Sigmoid colon (tissue), 7 donors: ENCODE data around the gene GMPS. TPM values are rescaled to one million over a fixed set of nuclear protein-coding genes. Genes with fewer than 3 reads are reported as not detected.

Experiments used
- DNase-seq: peaks from one replicate; pipeline ENCODE4 v3.0.0-alpha.2; 2019
- H3K27ac ChIP-seq, 4 donors: fragments of 200-600 bp; sonication (generic); one replicate each; pipeline ENCODE4 v1.5.1; 2016 to 2019; ENCODE audit warnings: mild to moderate bottlenecking in 1 of 4
- H3K27me3 ChIP-seq, 3 donors: fragments of 200-600 bp; sonication (generic); one replicate each; pipeline ENCODE4 v1.5.1; 2019; ENCODE audit warnings: mild to moderate bottlenecking in 1 of 3
- H3K36me3 ChIP-seq, 4 donors: fragments of 200-600 bp; sonication (generic); one replicate each; pipeline ENCODE4 v1.5.1; 2016 to 2019
- H3K4me1 ChIP-seq, 4 donors: fragments of 200-600 bp; sonication (generic); one replicate each; pipeline ENCODE4 v1.5.1; 2017 to 2019
- H3K4me3 ChIP-seq, 4 donors: fragments of 200-600 bp; sonication (generic); one replicate each; pipeline ENCODE4 v1.5.1; 2017 to 2019; ENCODE audit warnings: mild to moderate bottlenecking in 2 of 4, moderate library complexity in 1 of 4
- H3K9me3 ChIP-seq, 4 donors: fragments of 200-600 bp in 3 of 4; sonication (generic) in 3 of 4; one replicate each; pipeline versions ENCODE4 v1.5.1 to v1.6.1; 2013 to 2019
- EP300 ChIP-seq, 4 donors: sonication (generic); formaldehyde crosslinking; IDR thresholded peaks; one replicate each; pipeline ENCODE4 v1.6.1; 2017; ENCODE audit warnings: antibody characterized with exemption in 4 of 4
- POLR2A ChIP-seq, 2 donors: fragments of 450-650 bp; IDR thresholded peaks; one replicate each; pipeline ENCODE4 v1.6.1; 2016; ENCODE audit warnings: antibody characterized with exemption in 2 of 2, mild to moderate bottlenecking in 2 of 2, moderate library complexity in 2 of 2
- POLR2AphosphoS5 ChIP-seq, 4 donors: sonication (generic); formaldehyde crosslinking; IDR thresholded peaks; one replicate each; pipeline ENCODE4 v1.6.1; 2017; ENCODE audit warnings: antibody characterized with exemption in 4 of 4
- WGBS, 2 donors: extraction: QIAGEN DNeasy Blood & Tissue Kit; methylation state at CpG; one replicate each; pipeline ENCODE4 v1.1.7; 2013; 5-methylcytosine and 5-hydroxymethylcytosine counted together
- intact Hi-C: fragments of 100-400 bp; cut with DNase I; formaldehyde crosslinking; loops from one replicate; pipeline ENCODE4 v1.15.1; 2023
- polyA plus RNA-seq, 3 donors: library from polyadenylated mRNA; stranded (reverse); fragments of 200-250 nt; gene quantifications; one replicate each; pipeline ENCODE4 v1.2.3, GENCODE V29; 2013
- total RNA-seq, 4 donors: library from RNA; depleted of rRNA; stranded (reverse); fragments of >200 nt; gene quantifications; one replicate each; pipeline ENCODE4 v1.1.0, GENCODE V29; 2016
- TF ChIP-seq, protein P1 (sequence below), 4 experiments: fragments of 450-650 bp in 3 of 4; fragments of 200-600 bp in 1 of 4; IDR thresholded peaks; one replicate each; pipeline ENCODE4 v1.5.1; 2016 to 2019; ENCODE audit warnings: antibody characterized with exemption in 4 of 4, mild to moderate bottlenecking in 3 of 4, moderate library complexity in 2 of 4
- donor health status: healthy with polysubstance abuse.
- donor health status: Bipolar disorder and iron deficiency.
- donor health status: healthy.

GMPS gene
- total and polyA plus RNA-seq, 7 donors: 12.7 to 45.7 (median 25.6) TPM

DNA sequence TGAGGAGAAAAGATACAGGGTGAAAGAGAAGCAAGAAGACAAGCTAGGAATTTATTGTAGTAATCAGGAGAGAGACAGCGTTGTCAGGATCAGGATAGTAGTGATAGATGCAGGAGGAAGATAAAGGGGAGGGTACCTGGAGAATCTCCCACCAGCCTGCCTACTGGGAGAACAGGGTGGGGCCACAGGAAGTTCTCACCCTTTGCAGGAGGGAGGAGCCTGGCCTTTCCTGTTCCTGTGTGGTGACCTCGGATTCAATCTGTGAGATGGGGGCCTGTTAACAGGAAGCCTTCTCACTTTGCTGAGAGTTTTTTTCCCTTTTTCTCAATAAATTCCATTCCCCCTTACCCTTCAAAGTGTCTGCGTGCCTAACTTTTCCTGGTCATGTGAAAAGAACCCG, 37.6 kb downstream of the GMPS start:
- DNase-seq: no peak
- Histone ChIP-seq H3K4me3 (no peak overlapping the region), H3K9me3 (no peaks in the 10 kb centered on the region), H3K27ac (no peak overlapping the region), H3K36me3 (peaks cover 7 to 69% (median 9%) of the 10 kb centered on the region in 4 donors), H3K27me3 (no peaks in the 10 kb centered on the region), H3K4me1 (peaks cover 0 to 12% (median 10%) of the 10 kb centered on the region in 4 donors)
- intact Hi-C loops: no loop called here
- WGBS, 2 donors: 79 to 87% methylated on average over 4 of the region's 4 CpGs
- TF ChIP-seq, protein P1, sequence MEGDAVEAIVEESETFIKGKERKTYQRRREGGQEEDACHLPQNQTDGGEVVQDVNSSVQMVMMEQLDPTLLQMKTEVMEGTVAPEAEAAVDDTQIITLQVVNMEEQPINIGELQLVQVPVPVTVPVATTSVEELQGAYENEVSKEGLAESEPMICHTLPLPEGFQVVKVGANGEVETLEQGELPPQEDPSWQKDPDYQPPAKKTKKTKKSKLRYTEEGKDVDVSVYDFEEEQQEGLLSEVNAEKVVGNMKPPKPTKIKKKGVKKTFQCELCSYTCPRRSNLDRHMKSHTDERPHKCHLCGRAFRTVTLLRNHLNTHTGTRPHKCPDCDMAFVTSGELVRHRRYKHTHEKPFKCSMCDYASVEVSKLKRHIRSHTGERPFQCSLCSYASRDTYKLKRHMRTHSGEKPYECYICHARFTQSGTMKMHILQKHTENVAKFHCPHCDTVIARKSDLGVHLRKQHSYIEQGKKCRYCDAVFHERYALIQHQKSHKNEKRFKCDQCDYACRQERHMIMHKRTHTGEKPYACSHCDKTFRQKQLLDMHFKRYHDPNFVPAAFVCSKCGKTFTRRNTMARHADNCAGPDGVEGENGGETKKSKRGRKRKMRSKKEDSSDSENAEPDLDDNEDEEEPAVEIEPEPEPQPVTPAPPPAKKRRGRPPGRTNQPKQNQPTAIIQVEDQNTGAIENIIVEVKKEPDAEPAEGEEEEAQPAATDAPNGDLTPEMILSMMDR (IDR thresholded peaks at IDR 0.05): no peak
- no peak for TF ChIP-seq POLR2AphosphoS5 (IDR thresholded peaks at IDR 0.05)
- no peak for TF ChIP-seq EP300 (IDR thresholded peaks at IDR 0.05)
- TF ChIP-seq POLR2A (IDR thresholded peaks at IDR 0.05): no peak

DNA sequence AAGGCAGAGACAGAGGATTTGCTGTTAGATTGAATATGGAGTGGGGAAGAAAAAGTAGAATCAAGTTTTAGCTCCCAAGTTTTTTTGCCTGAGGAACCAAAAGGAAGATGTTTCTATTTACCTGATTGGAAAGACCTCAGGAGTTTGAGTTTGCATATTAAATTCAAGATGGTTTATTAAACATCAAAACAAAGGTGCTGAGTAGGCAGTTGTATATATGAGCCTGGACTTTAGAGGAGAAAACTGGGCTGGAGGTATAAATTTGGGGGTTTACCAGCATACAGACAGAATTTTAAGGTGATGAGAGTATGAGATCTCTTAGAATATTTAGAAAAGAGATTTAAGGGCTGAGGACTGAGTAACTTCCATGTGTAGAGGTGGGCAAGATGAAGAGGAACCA, 38.2 kb downstream of the GMPS start:
- Histone ChIP-seq H3K27ac (no peak overlapping the region), H3K27me3 (no peaks in the 10 kb centered on the region), H3K4me1 (peaks cover 0 to 15% (median 11%) of the 10 kb centered on the region in 4 donors), H3K4me3 (no peak overlapping the region), H3K36me3 (peaks cover 7 to 66% (median 9%) of the 10 kb centered on the region in 4 donors), H3K9me3 (no peaks in the 10 kb centered on the region)
- intact Hi-C loops: no loop called here
- no peak for DNase-seq
- TF ChIP-seq, protein P1 (IDR thresholded peaks at IDR 0.05): no peak
- TF ChIP-seq EP300 (IDR thresholded peaks at IDR 0.05) (no peak), POLR2A (IDR thresholded peaks at IDR 0.05) (no peak), POLR2AphosphoS5 (IDR thresholded peaks at IDR 0.05) (no peak)

DNA sequence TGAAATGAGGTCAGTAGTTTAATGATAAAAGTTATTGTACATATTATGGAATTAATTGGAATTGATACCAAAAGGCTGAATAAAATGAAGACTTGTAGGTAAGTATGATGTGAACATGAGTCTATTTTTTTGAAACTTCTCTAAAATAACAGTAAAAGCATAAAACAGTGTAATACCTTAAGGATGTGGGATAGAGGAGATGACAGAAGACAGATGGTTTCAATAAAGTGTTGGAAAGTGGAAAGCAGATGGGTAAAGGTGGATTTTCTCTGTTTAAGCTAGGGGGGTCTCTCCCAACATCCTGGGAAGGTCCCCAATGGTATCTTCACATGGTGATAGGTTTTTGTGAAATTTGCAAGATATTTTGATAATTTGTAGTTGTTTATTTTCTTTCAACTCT, 41.6 kb downstream of the GMPS start:
- peaks cover 6 to 67% (median 21%) of the 10 kb centered on the region in 4 donors for H3K36me3 ChIP-seq
- H3K27ac ChIP-seq: peak overlapping the region in 2 of 4 donors; percentile 34 to 43

DNA sequence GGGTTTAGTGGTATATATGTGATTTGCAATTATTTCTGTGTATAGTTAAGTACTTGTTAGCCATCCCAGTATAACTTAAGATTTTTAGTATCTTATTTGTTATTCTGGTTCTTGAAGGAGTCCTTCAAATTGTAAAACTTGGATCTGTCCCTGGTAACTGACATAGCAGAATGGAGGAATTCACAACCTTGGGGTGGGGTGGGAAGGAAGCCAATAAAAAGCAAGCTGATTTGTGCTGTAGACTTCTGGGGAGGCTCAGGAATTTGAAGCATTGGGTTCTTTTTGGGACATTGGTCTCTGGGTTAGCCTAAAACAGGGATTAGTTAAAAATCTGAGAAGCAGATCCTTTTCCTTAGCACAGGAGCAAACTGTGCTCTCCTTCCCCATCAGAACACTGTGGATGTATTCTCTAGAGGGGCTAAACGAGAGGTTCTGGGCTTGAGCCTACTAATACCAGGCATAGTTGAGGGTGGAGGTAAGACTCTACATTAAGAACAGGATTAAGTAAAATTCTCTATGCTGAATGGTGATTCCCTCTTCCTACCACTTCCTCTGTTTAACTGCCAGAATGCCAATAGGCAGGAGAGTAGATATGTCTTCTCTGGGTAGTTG, 42.2 kb downstream of the GMPS start:
- intact Hi-C loops: no loop called here
- no peak for TF ChIP-seq POLR2A (IDR thresholded peaks at IDR 0.05)
- TF ChIP-seq POLR2AphosphoS5 (IDR thresholded peaks at IDR 0.05): no peak
- no peak for TF ChIP-seq EP300 (IDR thresholded peaks at IDR 0.05)
- TF ChIP-seq, protein P1 (IDR thresholded peaks at IDR 0.05): no peak
- no peak overlapping the region for H3K4me3 ChIP-seq
- peak overlapping the region in 3 of 4 donors; percentile 4 to 43 (median 34) for H3K27ac ChIP-seq
- DNase-seq: no peak
- H3K4me1 ChIP-seq: peaks cover 0 to 15% (median 11%) of the 10 kb centered on the region in 4 donors
- no peaks in the 10 kb centered on the region for H3K9me3 ChIP-seq
- H3K27me3 ChIP-seq: no peaks in the 10 kb centered on the region
- 86 to 93% methylated on average over 1 of the region's 1 CpG for WGBS, 2 donors
- H3K36me3 ChIP-seq: peaks cover 6 to 67% (median 23%) of the 10 kb centered on the region in 4 donors

More for the DNA sequence above, 41.6 kb downstream of the GMPS start:
- TF ChIP-seq EP300 (IDR thresholded peaks at IDR 0.05) (no peak), POLR2A (IDR thresholded peaks at IDR 0.05) (no peak), POLR2AphosphoS5 (IDR thresholded peaks at IDR 0.05) (no peak)
- TF ChIP-seq, protein P1 (IDR thresholded peaks at IDR 0.05): no peak
- peaks cover 0 to 15% (median 11%) of the 10 kb centered on the region in 4 donors for H3K4me1 ChIP-seq
- H3K27me3 ChIP-seq: no peaks in the 10 kb centered on the region
- DNase-seq: no peak
- no peaks in the 10 kb centered on the region for H3K9me3 ChIP-seq
- H3K4me3 ChIP-seq: no peak overlapping the region
- intact Hi-C loops: no loop called here

DNA sequence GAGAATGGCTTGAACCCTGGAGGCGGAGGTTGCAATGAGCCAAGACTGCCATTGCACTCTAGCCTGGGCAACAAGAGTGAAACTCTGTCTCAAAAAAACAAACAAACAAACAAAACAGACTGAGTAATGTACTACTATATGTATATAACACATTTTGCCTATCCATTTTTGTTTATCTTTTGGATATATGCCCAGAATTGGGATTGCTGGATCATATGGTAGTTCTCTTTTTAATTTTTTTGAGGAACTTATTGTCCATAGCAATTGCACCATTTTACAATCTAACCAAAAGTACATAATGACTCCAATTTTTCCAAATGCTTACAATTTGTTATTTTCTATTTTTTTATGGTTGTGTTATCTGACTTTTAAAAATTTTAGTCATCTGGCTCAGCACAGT, 47.3 kb downstream of the GMPS start:
- Histone ChIP-seq H3K4me1 (peaks cover 0 to 6% (median 4%) of the 10 kb centered on the region in 4 donors), H3K27ac (no peak overlapping the region), H3K36me3 (peaks cover 0 to 75% (median 20%) of the 10 kb centered on the region in 4 donors), H3K27me3 (no peaks in the 10 kb centered on the region), H3K9me3 (no peaks in the 10 kb centered on the region), H3K4me3 (no peak overlapping the region)
- 96 to 100% methylated on average over 1 of the region's 1 CpG for WGBS, 2 donors
- no peak for DNase-seq
- intact Hi-C loops: no loop called here
- TF ChIP-seq, protein P1 (IDR thresholded peaks at IDR 0.05): no peak
- no peak for TF ChIP-seq EP300 (IDR thresholded peaks at IDR 0.05)
